ENCODE data around the gene RASGRF1. TPM values are rescaled to one million over a fixed set of nuclear protein-coding genes. Genes with fewer than 3 reads are reported as not detected.
A peak's percentile ranks its signal among the peaks of the same experiment; 100 is the strongest.

Gene RASGRF1
- total and polyA plus RNA-seq, 2 donors (not counting 1 experiment from before 2014, with no cell fraction given), result 1.0 to 9.4 TPM

DNA sequence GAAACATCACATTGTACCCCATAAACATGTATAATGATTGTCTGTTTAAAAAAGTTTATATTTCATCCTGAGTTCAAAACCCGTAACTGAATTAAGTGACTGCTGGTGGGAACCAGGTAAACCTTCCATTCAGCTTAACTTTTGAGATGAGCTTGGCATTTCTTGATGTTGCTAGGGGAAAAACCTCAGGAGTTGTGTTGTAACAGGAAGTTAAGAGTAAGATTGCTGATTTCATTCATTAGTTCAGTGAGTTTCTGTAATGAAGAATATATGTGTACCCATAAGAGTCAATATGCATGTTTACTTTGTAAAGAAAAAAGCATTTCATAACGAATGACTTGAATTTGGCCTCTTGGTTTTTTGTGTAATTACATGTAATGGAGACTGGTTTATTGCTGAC, 178.3 kb downstream of the RASGRF1 start:
- Histone ChIP-seq H3K9me3 (ENCODE audit: control extremely low read depth in 1 of 3, control insufficient read depth in 2 of 3, insufficient read depth in 1 of 3, low read length in 2 of 3) (no peaks in the 10 kb centered on the region), H2AFZ (ENCODE audit: insufficient read depth, low read depth, low read length, poor library complexity, severe bottlenecking) (no peak overlapping the region), H3K4me2 (replicated peaks; ENCODE audit: low read depth, low read length, poor library complexity, severe bottlenecking) (no peak overlapping the region), H4K20me1 (ENCODE audit: control insufficient read depth, insufficient read depth, low read length, poor library complexity, severe bottlenecking) (peaks cover 26% of the 10 kb centered on the region), H3K27me3 (replicated peaks in 1 of 4; ENCODE audit: control extremely low read depth in 1 of 4, control insufficient read depth in 3 of 4, insufficient read depth in 4 of 4, low read length in 3 of 4) (no peaks in the 10 kb centered on the region), H3K4me3 (ENCODE audit: control extremely low read depth in 1 of 5, extremely low read depth in 1 of 5, insufficient read depth in 1 of 5, low read depth in 2 of 5, low read length in 4 of 5) (no peak overlapping the region), H3K4me1 (ENCODE audit: control insufficient read depth in 2 of 2, insufficient read depth in 2 of 2, low read length in 2 of 2) (peaks cover 3 to 7% of the 10 kb centered on the region in 2 donors), H3K79me2 (ENCODE audit: control insufficient read depth, insufficient read depth, low read length) (peaks cover 9% of the 10 kb centered on the region), H3K36me3 (replicated peaks in 1 of 2; ENCODE audit: control extremely low read depth in 1 of 2, control insufficient read depth in 1 of 2, extremely low read depth in 1 of 2, insufficient read depth in 2 of 2, low read length in 1 of 2) (peaks cover 0 to 42% of the 10 kb centered on the region in 2 experiments), H3K27ac (ENCODE audit: low read length in 2 of 2) (no peak overlapping the region), H3K9ac (ENCODE audit: low read length) (no peak overlapping the region)
- Mint-ChIP-seq H3K27me3 (no peaks in the 10 kb centered on the region), H3K4me3 (no peak overlapping the region), H3K9me3 (ENCODE audit: insufficient read depth) (no peaks in the 10 kb centered on the region), H3K4me1 (peaks cover 26% of the 10 kb centered on the region), H3K27ac (no peak overlapping the region)
- POLR2A ChIA-PET, result no interaction called here
- CTCF ChIA-PET, result interaction anchor here (1.2 to 11.4 kb wide), 4 partner anchors 39 to 272 kb away, joined by 3 to 248 read pairs (median 112); no protein-coding TSS in a partner anchor
- 100% methylated on average over 2 of the region's 2 CpGs for WGBS (ENCODE audit: insufficient coverage)
- DNase-seq (no peak), ATAC-seq (ENCODE audit: low read depth) (no peak)
- intact Hi-C loops (cut with micrococcal nuclease), result no loop called here
- TF ChIP-seq EZH2 (IDR thresholded peaks at IDR 0.05; ENCODE audit: borderline replicate concordance, insufficient read depth, low read depth, low read length, poor library complexity, severe bottlenecking), result no peak
- TF ChIP-seq, protein P1, sequence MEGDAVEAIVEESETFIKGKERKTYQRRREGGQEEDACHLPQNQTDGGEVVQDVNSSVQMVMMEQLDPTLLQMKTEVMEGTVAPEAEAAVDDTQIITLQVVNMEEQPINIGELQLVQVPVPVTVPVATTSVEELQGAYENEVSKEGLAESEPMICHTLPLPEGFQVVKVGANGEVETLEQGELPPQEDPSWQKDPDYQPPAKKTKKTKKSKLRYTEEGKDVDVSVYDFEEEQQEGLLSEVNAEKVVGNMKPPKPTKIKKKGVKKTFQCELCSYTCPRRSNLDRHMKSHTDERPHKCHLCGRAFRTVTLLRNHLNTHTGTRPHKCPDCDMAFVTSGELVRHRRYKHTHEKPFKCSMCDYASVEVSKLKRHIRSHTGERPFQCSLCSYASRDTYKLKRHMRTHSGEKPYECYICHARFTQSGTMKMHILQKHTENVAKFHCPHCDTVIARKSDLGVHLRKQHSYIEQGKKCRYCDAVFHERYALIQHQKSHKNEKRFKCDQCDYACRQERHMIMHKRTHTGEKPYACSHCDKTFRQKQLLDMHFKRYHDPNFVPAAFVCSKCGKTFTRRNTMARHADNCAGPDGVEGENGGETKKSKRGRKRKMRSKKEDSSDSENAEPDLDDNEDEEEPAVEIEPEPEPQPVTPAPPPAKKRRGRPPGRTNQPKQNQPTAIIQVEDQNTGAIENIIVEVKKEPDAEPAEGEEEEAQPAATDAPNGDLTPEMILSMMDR (IDR thresholded peaks at IDR 0.05), result no peak

DNA sequence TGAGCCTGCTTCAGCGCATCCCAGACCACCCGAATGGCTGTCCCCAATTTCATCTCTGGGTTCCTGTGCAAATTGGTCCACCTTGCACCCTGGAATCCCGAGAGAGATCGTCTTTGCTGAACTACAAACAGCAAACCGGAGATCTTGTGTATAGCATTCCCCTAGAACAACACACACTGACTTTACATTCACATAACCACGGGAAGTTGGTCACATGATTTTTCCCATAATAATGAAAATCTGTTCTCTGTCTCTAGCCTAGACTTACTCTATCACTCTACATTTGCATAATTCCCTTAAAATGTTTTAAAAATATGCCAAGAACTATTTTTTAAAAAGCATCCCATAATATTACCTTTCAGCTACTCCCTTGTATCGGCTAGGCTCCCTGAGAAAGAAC, 180.3 kb downstream of the RASGRF1 start:
- Histone ChIP-seq H3K4me1 (ENCODE audit: control insufficient read depth in 2 of 2, insufficient read depth in 2 of 2, low read length in 2 of 2) (peaks cover 0 to 3% of the 10 kb centered on the region in 2 donors), H2AFZ (ENCODE audit: insufficient read depth, low read depth, low read length, poor library complexity, severe bottlenecking) (no peak overlapping the region), H3K79me2 (ENCODE audit: control insufficient read depth, insufficient read depth, low read length) (peaks cover 11% of the 10 kb centered on the region), H3K27ac (ENCODE audit: low read length in 2 of 2) (no peak overlapping the region), H3K4me3 (ENCODE audit: control extremely low read depth in 1 of 5, extremely low read depth in 1 of 5, insufficient read depth in 1 of 5, low read depth in 2 of 5, low read length in 4 of 5) (no peak overlapping the region), H3K36me3 (replicated peaks in 1 of 2; ENCODE audit: control extremely low read depth in 1 of 2, control insufficient read depth in 1 of 2, extremely low read depth in 1 of 2, insufficient read depth in 2 of 2, low read length in 1 of 2) (peaks cover 1 to 58% of the 10 kb centered on the region in 2 experiments), H3K4me2 (replicated peaks; ENCODE audit: low read depth, low read length, poor library complexity, severe bottlenecking) (no peak overlapping the region), H3K27me3 (replicated peaks in 1 of 4; ENCODE audit: control extremely low read depth in 1 of 4, control insufficient read depth in 3 of 4, insufficient read depth in 4 of 4, low read length in 3 of 4) (no peaks in the 10 kb centered on the region), H3K9me3 (ENCODE audit: control extremely low read depth in 1 of 3, control insufficient read depth in 2 of 3, insufficient read depth in 1 of 3, low read length in 2 of 3) (no peaks in the 10 kb centered on the region), H4K20me1 (ENCODE audit: control insufficient read depth, insufficient read depth, low read length, poor library complexity, severe bottlenecking) (peaks cover 26% of the 10 kb centered on the region), H3K9ac (ENCODE audit: low read length) (no peak overlapping the region)
- intact Hi-C loops (cut with micrococcal nuclease), result no loop called here
- ChIA-PET POLR2A (no interaction called here), CTCF (interaction anchor here (0.7 to 11.4 kb wide), 25 partner anchors 9 to 274 kb away, joined by 3 to 248 read pairs (median 6); partner anchors contain the start of gene CTSH)
- Mint-ChIP-seq H3K4me3 (no peak overlapping the region), H3K27ac (peak overlapping the region; percentile 16), H3K9me3 (ENCODE audit: insufficient read depth) (no peaks in the 10 kb centered on the region), H3K27me3 (no peaks in the 10 kb centered on the region), H3K4me1 (peaks cover 21% of the 10 kb centered on the region)
- ATAC-seq (ENCODE audit: low read depth), result no peak
- no peak for DNase-seq
- no peak for TF ChIP-seq EZH2 (IDR thresholded peaks at IDR 0.05; ENCODE audit: borderline replicate concordance, insufficient read depth, low read depth, low read length, poor library complexity, severe bottlenecking)
- TF ChIP-seq, protein P1 (IDR thresholded peaks at IDR 0.05), result no peak
- WGBS (ENCODE audit: insufficient coverage), result 95% methylated on average over 6 of the region's 7 CpGs

Other genes with a start within 250 kb of the RASGRF1 start
- 240 and 242 TPM in 2 replicates for gene MORF4L1, start 217.9 kb downstream of the RASGRF1 start, total RNA-seq
- 79.0 and 246 TPM in 2 replicates for gene MORF4L1, start 217.9 kb downstream of the RASGRF1 start, polyA plus RNA-seq
- 438 and 441 TPM in 2 replicates for gene CTSH, start 145.7 kb downstream of the RASGRF1 start, total RNA-seq
- 221 and 399 TPM in 2 replicates for gene CTSH, start 145.7 kb downstream of the RASGRF1 start, polyA plus RNA-seq
- gene ANKRD34C, start 191.9 kb upstream of the RASGRF1 start, total RNA-seq, result not detected in 2 replicates
- gene ANKRD34C, start 191.9 kb upstream of the RASGRF1 start, polyA plus RNA-seq, result not detected in 2 replicates
- 20.7 and 22.3 TPM in 2 replicates for gene TMED3, start 220.3 kb upstream of the RASGRF1 start, total RNA-seq
- 23.5 and 32.5 TPM in 2 replicates for gene TMED3, start 220.3 kb upstream of the RASGRF1 start, polyA plus RNA-seq

Measured in B cell (primary cell).